K562 (cell line): ENCODE results near the gene POLD4. TPM values are rescaled to one million over a fixed set of nuclear protein-coding genes. Genes with fewer than 3 reads are reported as not detected.

Source experiments
- ASH1L ChIP-seq: fragments of 450-650 bp; IDR thresholded peaks from 2 replicates; pipeline ENCODE4 v1.6.1; 2018; ENCODE audit warnings: borderline replicate concordance, mild to moderate bottlenecking, low read depth; ENCODE audit not compliant: partially characterized antibody
- BCOR ChIP-seq: fragments of 450-650 bp; IDR thresholded peaks from 2 replicates; pipeline ENCODE4 v1.6.1; 2016
- CXXC5 ChIP-seq: fragments of 250-450 bp; sonication (Bioruptor Pico); IDR thresholded peaks from 2 replicates; pipeline ENCODE4 v1.8.0; 2022; ENCODE audit warnings: inconsistent platforms, mild to moderate bottlenecking, moderate library complexity
- DMBX1 ChIP-seq: fragments of 250-450 bp; sonication (Bioruptor Pico); IDR thresholded peaks from 2 replicates; pipeline ENCODE4 v1.8.0; 2022; ENCODE audit warnings: inconsistent platforms, mild to moderate bottlenecking, moderate library complexity, borderline replicate concordance
- FIP1L1 ChIP-seq: fragments of 200-400 bp; formaldehyde crosslinking; IDR thresholded peaks from 2 replicates; pipeline ENCODE4 v1.6.1; 2018; ENCODE audit warnings: mild to moderate bottlenecking, low read depth, low read length; ENCODE audit not compliant: poor library complexity, severe bottlenecking
- FOXA3 ChIP-seq, 2 experiments: fragments of 450-650 bp in 1 of 2; sonication (generic) in 1 of 2; formaldehyde crosslinking; IDR thresholded peaks in 1 of 2; conservative IDR thresholded peaks in 1 of 2; 2 replicates each; pipeline versions ENCODE4 v1.4.0 to v1.8.0; 2020 to 2022; ENCODE audit warnings: mild to moderate bottlenecking in 2 of 2, missing genetic modification reagents in 1 of 2
- HNRNPL ChIP-seq: fragments of 200-400 bp; formaldehyde crosslinking; IDR thresholded peaks from 2 replicates; pipeline ENCODE4 v1.6.1; 2017; ENCODE audit warnings: low read depth, mild to moderate bottlenecking, low read length
- PHF21A ChIP-seq: fragments of 450-650 bp; IDR thresholded peaks from 2 replicates; pipeline ENCODE4 v1.6.1; 2017; ENCODE audit warnings: low read depth, borderline replicate concordance
- PTTG1 ChIP-seq: fragments of 450-650 bp; IDR thresholded peaks from 2 replicates; pipeline ENCODE4 v1.6.1; 2016; ENCODE audit warnings: low read depth, mild to moderate bottlenecking, missing genetic modification characterization, missing compliant biosample characterization
- TFAM ChIP-seq: fragments of 250-450 bp; sonication (Bioruptor Pico); conservative IDR thresholded peaks from 2 replicates; pipeline ENCODE4 v1.5.0; 2021; ENCODE audit warnings: mild to moderate bottlenecking, moderate library complexity
- XRCC3 ChIP-seq: fragments of 450-650 bp; IDR thresholded peaks from 2 replicates; pipeline ENCODE4 v1.6.1; 2017; ENCODE audit warnings: mild to moderate bottlenecking, moderate library complexity
- ZC3H4 ChIP-seq: sonication (generic); formaldehyde crosslinking; IDR thresholded peaks from 2 replicates; pipeline ENCODE4 v1.9.0; 2021; ENCODE audit warnings: missing genetic modification reagents, borderline replicate concordance
- ZNF282 ChIP-seq: sonication (generic); formaldehyde crosslinking; IDR thresholded peaks from 2 replicates; pipeline ENCODE4 v1.8.1; 2023; ENCODE audit warnings: missing genetic modification reagents
- ZNF41 ChIP-seq: fragments of 250-450 bp; sonication (Bioruptor Pico); conservative IDR thresholded peaks from 2 replicates; pipeline ENCODE4 v1.4.0; 2020; ENCODE audit warnings: mild to moderate bottlenecking
- ZNF717 ChIP-seq: fragments of 250-450 bp; sonication (Bioruptor Pico); IDR thresholded peaks from 2 replicates; pipeline ENCODE4 v1.5.0; 2021
- ZNF75A ChIP-seq: fragments of 450-650 bp; formaldehyde crosslinking; IDR thresholded peaks from 2 replicates; pipeline ENCODE4 v1.4.0; 2020; ENCODE audit warnings: mild to moderate bottlenecking
- polyA plus RNA-seq, 8 experiments: library from polyadenylated mRNA; depleted of rRNA in 4 of 8; stranded (reverse) in 5 of 8; unstranded in 3 of 8; fragments of >200 nt; fragmentation: Nextera tagmentation in 2 of 8; fragmentation: Illumina TruSeq in 1 of 8; extraction: Ambion mirVana in 2 of 8; extraction: Trizol in 1 of 8; gene quantifications; 2 replicates each; pipeline versions ENCODE4 v1.2.1 to v1.2.3, GENCODE V29; 2011 to 2014; ENCODE audit warnings: inconsistent platforms in 1 of 8, missing spikeins in 1 of 8
- total RNA-seq, 7 experiments: library from RNA; depleted of rRNA in 6 of 7; stranded (reverse); fragments of >200 nt in 6 of 7; fragmentation: Illumina TruSeq in 2 of 7; extraction: Trizol in 2 of 7; gene quantifications; 2 replicates each; pipeline versions ENCODE4 v1.2.1 to v1.2.3, GENCODE V29; 2011 to 2021; ENCODE audit warnings: low replicate concordance in 1 of 7
- TF ChIP-seq, protein P1 (sequence below): sonication (generic); formaldehyde crosslinking; IDR thresholded peaks from 2 replicates; pipeline ENCODE4 v1.8.1; 2023; ENCODE audit warnings: mild to moderate bottlenecking, missing genetic modification reagents
- TF ChIP-seq, protein P2 (sequence below): fragments of 250-450 bp; sonication (Bioruptor Pico); IDR thresholded peaks from 2 replicates; pipeline ENCODE4 v1.5.0; 2020; ENCODE audit warnings: mild to moderate bottlenecking
- TF ChIP-seq, protein P3 (sequence below): fragments of 200-400 bp; formaldehyde crosslinking; IDR thresholded peaks from 2 replicates; pipeline ENCODE4 v1.6.1; 2017; ENCODE audit warnings: mild to moderate bottlenecking, low read depth, low read length, moderate library complexity
- TF ChIP-seq, protein P4 (sequence below): fragments of 450-650 bp; IDR thresholded peaks from 2 replicates; pipeline ENCODE4 v1.6.1; 2014; ENCODE audit warnings: low read depth, mild to moderate bottlenecking, moderate library complexity, borderline replicate concordance

Gene POLD4
- total and polyA plus RNA-seq, 9 of the 15 experiments (the other 6 are each of a cell fraction or from before 2014, with no cell fraction given) = 5.8 to 64.5 (median 18.3) TPM

DNA sequence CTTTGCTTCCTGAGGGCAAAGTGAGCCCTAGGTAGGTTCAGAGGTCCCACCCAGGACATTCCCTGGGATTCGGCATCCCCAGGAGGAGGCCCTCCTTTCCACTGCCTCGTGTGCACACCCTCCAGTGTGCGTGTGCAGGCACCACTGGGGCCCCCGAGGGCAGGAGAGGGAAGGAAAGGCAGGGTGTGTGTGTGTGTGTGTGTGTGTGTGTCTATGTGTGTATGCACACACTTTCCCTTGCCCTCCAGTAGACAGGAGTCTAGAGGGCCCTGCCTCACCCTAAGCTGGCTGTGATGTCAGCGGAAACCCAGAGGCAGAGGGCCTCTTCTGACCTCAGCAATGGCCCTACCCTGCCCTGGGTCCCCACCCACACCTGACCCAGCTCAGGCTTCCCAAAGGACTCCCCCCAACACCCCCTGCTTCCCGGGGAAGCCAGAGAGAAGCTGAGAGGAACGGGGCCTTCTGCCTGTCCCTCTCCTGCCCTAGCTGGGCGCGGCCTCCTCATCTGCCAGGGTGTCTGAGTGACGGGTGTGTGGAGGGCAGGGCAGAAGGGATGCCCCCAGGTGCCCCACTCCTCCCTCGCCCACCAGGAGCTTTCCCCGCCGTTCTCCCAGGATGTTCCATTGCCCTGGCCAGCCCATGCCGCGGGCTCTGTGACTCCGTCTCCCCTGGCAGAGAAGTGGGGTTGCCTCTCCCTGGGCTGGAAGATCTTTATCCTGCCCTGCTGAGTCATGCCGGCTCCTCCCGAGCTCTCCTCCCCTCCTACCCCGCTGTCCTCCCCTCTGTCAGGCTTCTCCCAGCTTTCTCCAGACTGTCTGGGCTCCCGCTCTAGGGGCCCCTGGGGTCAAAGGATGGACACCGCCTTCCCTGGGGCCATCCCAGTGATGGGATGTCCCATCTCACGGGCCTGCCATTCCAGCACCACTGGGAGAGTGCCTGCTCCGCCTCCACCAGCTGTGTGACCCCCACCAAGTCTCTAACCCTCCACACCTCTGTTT lies 26.0 kb upstream of the POLD4 start (continued):
- no peak for TF ChIP-seq ZC3H4 (CRISPR knock-in tag)
- TF ChIP-seq XRCC3 = no peak
- no peak for TF ChIP-seq ZNF41 (CRISPR knock-in tag)
- TF ChIP-seq FIP1L1 = no peak
- no peak for TF ChIP-seq ZNF75A (CRISPR knock-in tag)
- TF ChIP-seq ZNF717 (CRISPR knock-in tag) = no peak
- no peak for TF ChIP-seq ASH1L
- no peak for TF ChIP-seq ZNF282 (CRISPR knock-in tag)
- no peak for TF ChIP-seq PTTG1 (tag)
- TF ChIP-seq TFAM (CRISPR knock-in tag) = no peak
- TF ChIP-seq, protein P1, sequence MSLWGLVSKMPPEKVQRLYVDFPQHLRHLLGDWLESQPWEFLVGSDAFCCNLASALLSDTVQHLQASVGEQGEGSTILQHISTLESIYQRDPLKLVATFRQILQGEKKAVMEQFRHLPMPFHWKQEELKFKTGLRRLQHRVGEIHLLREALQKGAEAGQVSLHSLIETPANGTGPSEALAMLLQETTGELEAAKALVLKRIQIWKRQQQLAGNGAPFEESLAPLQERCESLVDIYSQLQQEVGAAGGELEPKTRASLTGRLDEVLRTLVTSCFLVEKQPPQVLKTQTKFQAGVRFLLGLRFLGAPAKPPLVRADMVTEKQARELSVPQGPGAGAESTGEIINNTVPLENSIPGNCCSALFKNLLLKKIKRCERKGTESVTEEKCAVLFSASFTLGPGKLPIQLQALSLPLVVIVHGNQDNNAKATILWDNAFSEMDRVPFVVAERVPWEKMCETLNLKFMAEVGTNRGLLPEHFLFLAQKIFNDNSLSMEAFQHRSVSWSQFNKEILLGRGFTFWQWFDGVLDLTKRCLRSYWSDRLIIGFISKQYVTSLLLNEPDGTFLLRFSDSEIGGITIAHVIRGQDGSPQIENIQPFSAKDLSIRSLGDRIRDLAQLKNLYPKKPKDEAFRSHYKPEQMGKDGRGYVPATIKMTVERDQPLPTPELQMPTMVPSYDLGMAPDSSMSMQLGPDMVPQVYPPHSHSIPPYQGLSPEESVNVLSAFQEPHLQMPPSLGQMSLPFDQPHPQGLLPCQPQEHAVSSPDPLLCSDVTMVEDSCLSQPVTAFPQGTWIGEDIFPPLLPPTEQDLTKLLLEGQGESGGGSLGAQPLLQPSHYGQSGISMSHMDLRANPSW (CRISPR knock-in tag) = no peak
- no peak for TF ChIP-seq PHF21A
- no peak for TF ChIP-seq BCOR
- TF ChIP-seq, protein P2, sequence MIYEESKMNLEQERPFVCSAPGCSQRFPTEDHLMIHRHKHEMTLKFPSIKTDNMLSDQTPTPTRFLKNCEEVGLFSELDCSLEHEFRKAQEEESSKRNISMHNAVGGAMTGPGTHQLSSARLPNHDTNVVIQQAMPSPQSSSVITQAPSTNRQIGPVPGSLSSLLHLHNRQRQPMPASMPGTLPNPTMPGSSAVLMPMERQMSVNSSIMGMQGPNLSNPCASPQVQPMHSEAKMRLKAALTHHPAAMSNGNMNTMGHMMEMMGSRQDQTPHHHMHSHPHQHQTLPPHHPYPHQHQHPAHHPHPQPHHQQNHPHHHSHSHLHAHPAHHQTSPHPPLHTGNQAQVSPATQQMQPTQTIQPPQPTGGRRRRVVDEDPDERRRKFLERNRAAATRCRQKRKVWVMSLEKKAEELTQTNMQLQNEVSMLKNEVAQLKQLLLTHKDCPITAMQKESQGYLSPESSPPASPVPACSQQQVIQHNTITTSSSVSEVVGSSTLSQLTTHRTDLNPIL (CRISPR knock-in tag) = no peak
- TF ChIP-seq HNRNPL = 0 out of 2 replicates have a peak, but pooled peaks have one; percentile 62
- no peak for TF ChIP-seq DMBX1 (CRISPR knock-in tag)
- no peak for TF ChIP-seq FOXA3 (CRISPR knock-in tag; conservative IDR thresholded peaks at IDR 0.05 in 1 of 2, IDR thresholded peaks at IDR 0.05 in 1 of 2)
- TF ChIP-seq, protein P3, sequence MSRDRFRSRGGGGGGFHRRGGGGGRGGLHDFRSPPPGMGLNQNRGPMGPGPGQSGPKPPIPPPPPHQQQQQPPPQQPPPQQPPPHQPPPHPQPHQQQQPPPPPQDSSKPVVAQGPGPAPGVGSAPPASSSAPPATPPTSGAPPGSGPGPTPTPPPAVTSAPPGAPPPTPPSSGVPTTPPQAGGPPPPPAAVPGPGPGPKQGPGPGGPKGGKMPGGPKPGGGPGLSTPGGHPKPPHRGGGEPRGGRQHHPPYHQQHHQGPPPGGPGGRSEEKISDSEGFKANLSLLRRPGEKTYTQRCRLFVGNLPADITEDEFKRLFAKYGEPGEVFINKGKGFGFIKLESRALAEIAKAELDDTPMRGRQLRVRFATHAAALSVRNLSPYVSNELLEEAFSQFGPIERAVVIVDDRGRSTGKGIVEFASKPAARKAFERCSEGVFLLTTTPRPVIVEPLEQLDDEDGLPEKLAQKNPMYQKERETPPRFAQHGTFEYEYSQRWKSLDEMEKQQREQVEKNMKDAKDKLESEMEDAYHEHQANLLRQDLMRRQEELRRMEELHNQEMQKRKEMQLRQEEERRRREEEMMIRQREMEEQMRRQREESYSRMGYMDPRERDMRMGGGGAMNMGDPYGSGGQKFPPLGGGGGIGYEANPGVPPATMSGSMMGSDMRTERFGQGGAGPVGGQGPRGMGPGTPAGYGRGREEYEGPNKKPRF = no peak
- TF ChIP-seq, protein P4, sequence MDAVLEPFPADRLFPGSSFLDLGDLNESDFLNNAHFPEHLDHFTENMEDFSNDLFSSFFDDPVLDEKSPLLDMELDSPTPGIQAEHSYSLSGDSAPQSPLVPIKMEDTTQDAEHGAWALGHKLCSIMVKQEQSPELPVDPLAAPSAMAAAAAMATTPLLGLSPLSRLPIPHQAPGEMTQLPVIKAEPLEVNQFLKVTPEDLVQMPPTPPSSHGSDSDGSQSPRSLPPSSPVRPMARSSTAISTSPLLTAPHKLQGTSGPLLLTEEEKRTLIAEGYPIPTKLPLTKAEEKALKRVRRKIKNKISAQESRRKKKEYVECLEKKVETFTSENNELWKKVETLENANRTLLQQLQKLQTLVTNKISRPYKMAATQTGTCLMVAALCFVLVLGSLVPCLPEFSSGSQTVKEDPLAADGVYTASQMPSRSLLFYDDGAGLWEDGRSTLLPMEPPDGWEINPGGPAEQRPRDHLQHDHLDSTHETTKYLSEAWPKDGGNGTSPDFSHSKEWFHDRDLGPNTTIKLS = no peak
- TF ChIP-seq CXXC5 (CRISPR knock-in tag) = peak; percentile 51
